ENCODE results near the gene POLK. TPM values are rescaled to one million over a fixed set of nuclear protein-coding genes. Genes with fewer than 3 reads are reported as not detected.

POLK gene
- total and polyA plus RNA-seq, 2 of the 4 experiments (the other 2 are of a cell fraction): 10.4 to 24.4 TPM

DNA sequence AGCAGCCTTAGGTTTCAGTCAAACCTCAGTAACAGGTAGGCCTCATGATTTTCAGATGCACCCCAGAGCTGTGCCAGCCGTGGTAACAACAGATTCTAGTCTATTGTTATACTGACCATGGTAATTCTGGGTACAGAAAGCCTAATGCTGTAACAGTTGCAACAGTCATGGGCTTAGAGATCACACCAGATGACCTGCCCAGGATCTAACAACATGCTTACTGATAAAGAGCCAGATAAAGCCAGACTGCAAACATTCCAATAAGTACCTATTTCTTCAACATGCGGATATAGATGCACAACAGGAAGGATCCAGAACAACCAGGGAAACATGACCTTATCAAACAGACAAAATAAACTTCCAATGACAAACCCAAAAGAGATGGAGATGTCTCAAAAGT lies 43.1 kb upstream of the POLK start:
- dilution Hi-C loops (cut with HindIII; ENCODE audit: low sequenced_read_pairs, unreplicated experiment) (no loop called here), in situ Hi-C loops (cut with MboI; ENCODE audit: low sequenced_read_pairs) (no loop called here), intact Hi-C loops (cut with micrococcal nuclease) (no loop called here)
- Histone ChIP-seq H3K14ac (replicated peaks; ENCODE audit: low read depth, low read length) (no peak overlapping the region), H2AK9ac (replicated peaks; ENCODE audit: low read depth, low read length, poor library complexity) (no peak overlapping the region), H3K4ac (ENCODE audit: low read depth, low read length) (no peak overlapping the region), H4K5ac (ENCODE audit: low read depth, low read length) (no peak overlapping the region), H2AFZ (replicated peaks; ENCODE audit: low read length, poor library complexity) (no peak overlapping the region), H3K4me3 (ENCODE audit: insufficient read depth, low read depth, low read length) (no peak overlapping the region), H3K18ac (ENCODE audit: low read depth, low read length) (no peak overlapping the region), H2BK5ac (ENCODE audit: low read depth, low read length, poor library complexity, severe bottlenecking) (no peak overlapping the region), H4K91ac (ENCODE audit: insufficient read depth, low read depth, low read length) (no peak overlapping the region), H3K9ac (ENCODE audit: low read depth, low read length) (no peak overlapping the region), H3K27ac (ENCODE audit: insufficient read depth, low read length) (no peak overlapping the region), H3K36me3 (ENCODE audit: control insufficient read depth, insufficient read depth, low read length) (no peaks in the 10 kb centered on the region), H3K9me1 (ENCODE audit: insufficient read depth, low read length) (no peaks in the 10 kb centered on the region), H3K4me1 (ENCODE audit: control insufficient read depth, insufficient read depth, low read length) (no peaks in the 10 kb centered on the region), H2BK20ac (ENCODE audit: low read depth, low read length) (no peak overlapping the region), H3K79me1 (ENCODE audit: low read depth in 1 of 2, low read length in 2 of 2) (peaks cover 16 to 40% of the 10 kb centered on the region in 2 experiments; a peak in 3 of 4 replicates), H3K23ac (ENCODE audit: low read depth, low read length) (no peak overlapping the region), H3K4me2 (ENCODE audit: low read depth, low read length) (no peak overlapping the region), H2AK5ac (ENCODE audit: low read depth, low read length) (no peak overlapping the region), H3K27me3 (ENCODE audit: control insufficient read depth, insufficient read depth, low read length) (no peaks in the 10 kb centered on the region), H4K8ac (ENCODE audit: low read depth in 2 of 2, low read length in 2 of 2) (no peak overlapping the region), H3K9me3 (ENCODE audit: control insufficient read depth, insufficient read depth, low read length) (peaks cover 7% of the 10 kb centered on the region; the same call in 1 of the 2 replicates), H2BK120ac (ENCODE audit: low read depth, low read length) (no peak overlapping the region), H4K20me1 (ENCODE audit: insufficient read depth, low read length) (peaks cover 16% of the 10 kb centered on the region; the same call in 1 of the 2 replicates), H3K56ac (ENCODE audit: extremely low read depth, insufficient read depth, low read length) (no peak overlapping the region), H2BK15ac (ENCODE audit: low read depth, low read length) (no peak overlapping the region)
- ChIA-PET CTCF (no interaction called here), POLR2A (ENCODE audit: unreplicated experiment) (interaction anchor here (0.6 kb wide), 1 partner anchor 10 kb away, joined by 9 read pairs; no protein-coding TSS in a partner anchor)
- no peak for TF ChIP-seq POLR2A (IDR thresholded peaks at IDR 0.05; ENCODE audit: low read depth, low read length)
- no peak for TF ChIP-seq USF2 (IDR thresholded peaks at IDR 0.05; ENCODE audit: low read depth, low read length)
- DNase-seq (no peak), ATAC-seq (ENCODE audit: low read depth) (no peak)
- WGBS, 2 experiments (ENCODE audit: extremely low coverage in 2 of 2, insufficient read length in 1 of 2): no CpG with 5 or more reads among the region's 2 CpGs
- no TSS peak for BruUV-seq (replicated peaks)
